K562 (cell line): ENCODE data around the gene EPC2. TPM values are rescaled to one million over a fixed set of nuclear protein-coding genes. Genes with fewer than 3 reads are reported as not detected.

Experiments used
- ATAC-seq: fragments of 200-7000 bp; cut with Tn5 transposase; 3 replicates; pipeline ENCODE4 v1.9.1; 2020; ENCODE audit warnings: moderate library complexity
- BruUV-seq: library from RNA; stranded (reverse); fragments of 400-500 nt; replicated peaks from 2 replicates; lab custom pipeline; 2021; lab: Mats Ljungman, UMichigan
- CTCF ChIA-PET: fragments of 300-600 bp; formaldehyde crosslinking; extraction: SDS; loops from one replicate; lab custom pipeline; 2021; ENCODE audit warnings: low intra/inter-chr PET ratio; lab: Yijun Ruan, JAX
- POLR2A ChIA-PET: fragments of 300-600, 350-650 bp; sonication (Branson Sonifier 250); formaldehyde crosslinking; extraction: SDS; loops from one replicate; lab custom pipeline; 2021; ENCODE audit warnings: antibody characterized with exemption, inconsistent platforms; lab: Yijun Ruan, JAX
- DNase-seq, 4 experiments: peaks; one replicate each; pipeline versions ENCODE4 v3.0.0 to v3.0.0-alpha.2; 2011 to 2018; ENCODE audit warnings: low spot score in 3 of 4, mixed read lengths in 3 of 4; ENCODE audit errors: extremely low read depth in 1 of 4
- FAIRE-seq: peaks from 2 replicates; lab custom pipeline; 2011; peaks lifted over from hg19 to GRCh38; lab: Jason Lieb, UNC
- H2AFZ ChIP-seq: 2 replicates; pipeline ENCODE4 v1.6.0; 2011; ENCODE audit warnings: low read depth, low read length, control low read depth, inconsistent platforms
- H3K27ac ChIP-seq: fragments of 200-600 bp; 3 replicates; pipeline ENCODE4 v1.8.0; 2011; ENCODE audit warnings: low read depth, mild to moderate bottlenecking, control low read depth, inconsistent platforms, low read length, moderate library complexity, mixed read lengths; ENCODE audit errors: extremely low read depth
- H3K27me3 ChIP-seq, 2 experiments: fragments of 300-600 bp in 1 of 2; 2 replicates in 1 of 2; 3 replicates in 1 of 2; pipeline versions ENCODE4 v1.6.0 to v1.8.0; 2011; ENCODE audit warnings: inconsistent platforms in 2 of 2, low read length in 2 of 2, mild to moderate bottlenecking in 1 of 2, mixed read lengths in 1 of 2, moderate library complexity in 1 of 2; ENCODE audit not compliant: control insufficient read depth in 2 of 2, insufficient read depth in 2 of 2
- H3K36me3 ChIP-seq: fragments of 300-600 bp; 3 replicates; pipeline ENCODE4 v1.8.0; 2011; ENCODE audit warnings: mild to moderate bottlenecking, low read length, inconsistent platforms; ENCODE audit not compliant: control insufficient read depth, insufficient read depth
- H3K4me1 ChIP-seq, 2 experiments: fragments of 200-600 bp in 1 of 2; replicated peaks in 1 of 2; 2 replicates in 1 of 2; 3 replicates in 1 of 2; pipeline versions ENCODE4 v1.5.1 to v1.8.0; 2011; ENCODE audit warnings: inconsistent platforms in 2 of 2, low read length in 2 of 2, mild to moderate bottlenecking in 1 of 2, mixed read lengths in 1 of 2, moderate library complexity in 1 of 2; ENCODE audit not compliant: control insufficient read depth in 2 of 2, insufficient read depth in 2 of 2
- H3K4me2 ChIP-seq: 2 replicates; pipeline ENCODE4 v1.6.1; 2011; ENCODE audit warnings: low read length, control low read depth, inconsistent platforms, mixed read lengths; ENCODE audit not compliant: insufficient read depth
- H3K4me3 ChIP-seq: fragments of 200-600 bp; sonication (generic), shearing (Covaris generic); 2 replicates; pipeline ENCODE4 v1.5.1; 2016; ENCODE audit warnings: control low read depth, inconsistent platforms
- H3K79me2 ChIP-seq: fragments of 200-600 bp; 3 replicates; pipeline ENCODE4 v1.8.0; 2011; ENCODE audit warnings: low read length, inconsistent platforms; ENCODE audit not compliant: control insufficient read depth, insufficient read depth
- H3K9ac ChIP-seq, 2 experiments: 2 replicates each; pipeline versions ENCODE4 v1.6.0 to v1.6.1; 2011; ENCODE audit warnings: low read depth in 2 of 2, low read length in 2 of 2, control low read depth in 1 of 2, inconsistent platforms in 1 of 2, mild to moderate bottlenecking in 1 of 2, mixed read lengths in 1 of 2; ENCODE audit not compliant: insufficient read depth in 1 of 2
- H3K9me1 ChIP-seq: one replicate; pipeline ENCODE4 v1.6.0; 2011; ENCODE audit warnings: inconsistent platforms, mild to moderate bottlenecking, low read length, moderate library complexity; ENCODE audit not compliant: control insufficient read depth, insufficient read depth
- H3K9me3 ChIP-seq: replicated peaks from 2 replicates; pipeline ENCODE4 v1.5.1; 2011; ENCODE audit warnings: low read depth, low read length, inconsistent platforms; ENCODE audit not compliant: control insufficient read depth, insufficient read depth
- H4K20me1 ChIP-seq: replicated peaks from 2 replicates; pipeline ENCODE4 v1.6.1; 2011; ENCODE audit warnings: low read length, inconsistent platforms, mixed read lengths; ENCODE audit not compliant: control insufficient read depth, insufficient read depth
- CAMTA2 ChIP-seq: fragments of 250-450 bp; sonication (Bioruptor Pico); conservative IDR thresholded peaks from 2 replicates; pipeline ENCODE4 v1.5.1; 2022
- GTF2F1 ChIP-seq: IDR thresholded peaks from 2 replicates; pipeline ENCODE4 v1.6.1; 2011; ENCODE audit warnings: low read depth, low read length, improper control_type of control experiment
- IRF2 ChIP-seq: sonication (generic); formaldehyde crosslinking; IDR thresholded peaks from 2 replicates; pipeline ENCODE4 v1.8.1; 2022; ENCODE audit warnings: mild to moderate bottlenecking, missing genetic modification reagents
- POU5F1 ChIP-seq: fragments of 150-350 bp; IDR thresholded peaks from 2 replicates; pipeline ENCODE4 v1.6.1; 2014; ENCODE audit warnings: borderline replicate concordance, low read length, low read depth, mild to moderate bottlenecking; ENCODE audit not compliant: partially characterized antibody
- PRPF4 ChIP-seq: fragments of 200-400 bp; formaldehyde crosslinking; IDR thresholded peaks from one replicate; pipeline ENCODE4 v1.6.1; 2017; ENCODE audit warnings: low read length, low read depth, mild to moderate bottlenecking; ENCODE audit not compliant: insufficient read depth, poor library complexity, severe bottlenecking
- RB1 ChIP-seq: fragments of 450-650 bp; IDR thresholded peaks from 2 replicates; pipeline ENCODE4 v1.6.1; 2017; ENCODE audit warnings: low read depth, mild to moderate bottlenecking
- RUNX1 ChIP-seq: sonication (generic); IDR thresholded peaks from 2 replicates; pipeline ENCODE4 v1.6.1; 2016; ENCODE audit warnings: antibody characterized with exemption, low read depth
- SNRNP70 ChIP-seq: fragments of 200-400 bp; formaldehyde crosslinking; optimal IDR thresholded peaks from 2 replicates; pipeline ENCODE3; 2017; ENCODE audit warnings: low read depth, low read length
- SRSF3 ChIP-seq: fragments of 200-400 bp; formaldehyde crosslinking; IDR thresholded peaks from 2 replicates; pipeline ENCODE4 v1.6.1; 2016; ENCODE audit warnings: mild to moderate bottlenecking, low read length, moderate library complexity; ENCODE audit not compliant: insufficient read depth
- THRAP3 ChIP-seq: fragments of 450-650 bp; IDR thresholded peaks from 2 replicates; pipeline ENCODE4 v1.6.1; 2016; ENCODE audit warnings: mild to moderate bottlenecking, inconsistent platforms, borderline replicate concordance
- ZFX ChIP-seq: sonication (generic); formaldehyde crosslinking; IDR thresholded peaks from 2 replicates; pipeline ENCODE4 v1.8.0; 2022; ENCODE audit warnings: mild to moderate bottlenecking, missing genetic modification reagents, moderate library complexity
- ZNF695 ChIP-seq: fragments of 450-650 bp; formaldehyde crosslinking; IDR thresholded peaks from 2 replicates; pipeline ENCODE4 v1.4.0; 2020; ENCODE audit warnings: mild to moderate bottlenecking, moderate library complexity
- WGBS: fragments of 100-300 bp; shearing (Covaris generic); methylation state at CpG from one replicate; pipeline ENCODE4 v1.1.6; 2016; ENCODE audit warnings: low coverage, mixed read lengths; ENCODE audit not compliant: insufficient coverage; ENCODE audit errors: missing lambda C conversion rate; 5-methylcytosine and 5-hydroxymethylcytosine counted together
- in situ Hi-C: fragments of 300-500 bp; cut with MboI; formaldehyde crosslinking; loops from 4 replicates; pipeline ENCODE4 v1.15.0; 2018; ENCODE audit warnings: inconsistent platforms, mixed read lengths
- intact Hi-C: fragments of 100-400 bp; cut with micrococcal nuclease; formaldehyde crosslinking; loops from 2 replicates; pipeline ENCODE4 v1.14.2; 2022
- polyA plus RNA-seq, 8 experiments: library from polyadenylated mRNA; depleted of rRNA in 4 of 8; stranded (reverse) in 5 of 8; unstranded in 3 of 8; fragments of >200 nt; fragmentation: Nextera tagmentation in 2 of 8; fragmentation: Illumina TruSeq in 1 of 8; extraction: Ambion mirVana in 2 of 8; extraction: Trizol in 1 of 8; gene quantifications; 2 replicates each; pipeline versions ENCODE4 v1.2.1 to v1.2.3, GENCODE V29; 2011 to 2014; ENCODE audit warnings: inconsistent platforms in 1 of 8, missing spikeins in 1 of 8
- total RNA-seq, 7 experiments: library from RNA; depleted of rRNA in 6 of 7; stranded (reverse); fragments of >200 nt in 6 of 7; fragmentation: Illumina TruSeq in 2 of 7; extraction: Trizol in 2 of 7; gene quantifications; 2 replicates each; pipeline versions ENCODE4 v1.2.1 to v1.2.3, GENCODE V29; 2011 to 2021; ENCODE audit warnings: low replicate concordance in 1 of 7
- TF ChIP-seq, protein P1 (sequence below): fragments of 450-650 bp; IDR thresholded peaks from one replicate; pipeline ENCODE4 v1.6.1; 2018; ENCODE audit warnings: mild to moderate bottlenecking, moderate library complexity; ENCODE audit not compliant: partially characterized antibody
- TF ChIP-seq, protein P2 (sequence below), 2 experiments: fragments of 450-650 bp in 1 of 2; sonication (generic) in 1 of 2; formaldehyde crosslinking in 1 of 2; IDR thresholded peaks in 1 of 2; conservative IDR thresholded peaks in 1 of 2; 2 replicates each; pipeline versions ENCODE4 v1.6.1 to v1.8.1; 2016 to 2023; ENCODE audit warnings: mild to moderate bottlenecking in 2 of 2, moderate library complexity in 2 of 2, inconsistent platforms in 1 of 2, missing genetic modification reagents in 1 of 2

Gene EPC2
- total and polyA plus RNA-seq, 9 of the 15 experiments (the other 6 are each of a cell fraction or from before 2014, with no cell fraction given) = 7.0 to 35.8 (median 29.1) TPM

- FAIRE-seq (no peak), ATAC-seq (no peak)
- intact Hi-C loops = no loop called here
Observed at GRCh38 chr2:148702475-148702874, 57.9 kb downstream of the EPC2 start.

More at GRCh38 chr2:148702475-148702874, 57.9 kb downstream of the EPC2 start:
- Histone ChIP-seq H3K9ac (no peak overlapping the region), H3K4me3 (no peak overlapping the region), H3K36me3 (peaks cover 6% of the 10 kb centered on the region; the same call in 2 of the 3 replicates), H3K27me3 (no peaks in the 10 kb centered on the region), H3K79me2 (peaks cover 30% of the 10 kb centered on the region; the same call in 2 of the 3 replicates), H3K9me3 (peaks cover 4% of the 10 kb centered on the region; the same call in 1 of the 2 replicates), H3K27ac (no peak overlapping the region), H3K9me1 (no peaks in the 10 kb centered on the region), H3K4me1 (no peaks in the 10 kb centered on the region), H4K20me1 (no peaks in the 10 kb centered on the region), H3K4me2 (no peak overlapping the region), H2AFZ (no peak overlapping the region)
- DNase-seq = no peak
- CTCF ChIA-PET = no interaction called here
- TF ChIP-seq, protein P1, sequence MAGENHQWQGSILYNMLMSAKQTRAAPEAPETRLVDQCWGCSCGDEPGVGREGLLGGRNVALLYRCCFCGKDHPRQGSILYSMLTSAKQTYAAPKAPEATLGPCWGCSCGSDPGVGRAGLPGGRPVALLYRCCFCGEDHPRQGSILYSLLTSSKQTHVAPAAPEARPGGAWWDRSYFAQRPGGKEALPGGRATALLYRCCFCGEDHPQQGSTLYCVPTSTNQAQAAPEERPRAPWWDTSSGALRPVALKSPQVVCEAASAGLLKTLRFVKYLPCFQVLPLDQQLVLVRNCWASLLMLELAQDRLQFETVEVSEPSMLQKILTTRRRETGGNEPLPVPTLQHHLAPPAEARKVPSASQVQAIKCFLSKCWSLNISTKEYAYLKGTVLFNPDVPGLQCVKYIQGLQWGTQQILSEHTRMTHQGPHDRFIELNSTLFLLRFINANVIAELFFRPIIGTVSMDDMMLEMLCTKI = no peak
- TF ChIP-seq POU5F1 = no peak
- no peak for TF ChIP-seq GTF2F1
- no peak for TF ChIP-seq RUNX1
- TF ChIP-seq SNRNP70 = no peak
- TF ChIP-seq, protein P2, sequence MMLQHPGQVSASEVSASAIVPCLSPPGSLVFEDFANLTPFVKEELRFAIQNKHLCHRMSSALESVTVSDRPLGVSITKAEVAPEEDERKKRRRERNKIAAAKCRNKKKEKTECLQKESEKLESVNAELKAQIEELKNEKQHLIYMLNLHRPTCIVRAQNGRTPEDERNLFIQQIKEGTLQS (IDR thresholded peaks at IDR 0.05) = no peak
- TF ChIP-seq, protein P2 (CRISPR knock-in tag; conservative IDR thresholded peaks at IDR 0.05) = no peak
- no peak for TF ChIP-seq ZFX (CRISPR knock-in tag)
- TF ChIP-seq SRSF3 = no peak
- no peak for TF ChIP-seq RB1
- TF ChIP-seq PRPF4 = no peak
- TF ChIP-seq IRF2 (CRISPR knock-in tag) = no peak
- TF ChIP-seq ZNF695 (CRISPR knock-in tag) = no peak
- TF ChIP-seq THRAP3 = no peak
- no peak for TF ChIP-seq CAMTA2 (CRISPR knock-in tag)
- WGBS = 90% methylated on average over 1 of the region's 1 CpG
- in situ Hi-C loops = no loop called here
- POLR2A ChIA-PET = no interaction called here
- BruUV-seq = no TSS peak
